IMR-90 (cell line): Measurements from ENCODE around the gene CPN1. TPM values are rescaled to one million over a fixed set of nuclear protein-coding genes. Genes with fewer than 3 reads are reported as not detected.

Experiments used
- ATAC-seq: fragments of 200-7000 bp; cut with Tn5 transposase; 2 replicates; pipeline ENCODE4 v1.9.1; 2020; ENCODE audit warnings: low read depth, mild to moderate bottlenecking, moderate library complexity
- BruUV-seq: library from RNA; stranded (reverse); fragments of 400-500 nt; replicated peaks from 2 replicates; lab custom pipeline; 2021; lab: Mats Ljungman, UMichigan
- CTCF ChIA-PET: fragments of 300-600 bp; formaldehyde crosslinking; extraction: SDS; loops from one replicate; lab custom pipeline; 2021; ENCODE audit warnings: antibody characterized with exemption; lab: Yijun Ruan, JAX
- POLR2A ChIA-PET: fragments of 300-600 bp; sonication (Branson Sonifier 250); formaldehyde crosslinking; loops from one replicate; lab custom pipeline; 2022; ENCODE audit warnings: antibody characterized with exemption; ENCODE audit not compliant: unreplicated experiment; lab: Charles Lee
- DNase-seq: peaks from one replicate; pipeline ENCODE4 v3.0.0; 2013
- H2AFZ ChIP-seq: replicated peaks from 2 replicates; pipeline ENCODE3; 2013; ENCODE audit warnings: low read length, mild to moderate bottlenecking; ENCODE audit not compliant: poor library complexity
- H2AK5ac ChIP-seq: 2 replicates; pipeline ENCODE4 v1.6.1; 2013; ENCODE audit warnings: low read depth, low read length, inconsistent platforms
- H2AK9ac ChIP-seq: replicated peaks from 2 replicates; pipeline ENCODE3; 2013; ENCODE audit warnings: mild to moderate bottlenecking, low read depth, low read length, moderate library complexity; ENCODE audit not compliant: poor library complexity
- H2BK120ac ChIP-seq: 2 replicates; pipeline ENCODE4 v1.6.1; 2013; ENCODE audit warnings: low read depth, low read length, inconsistent platforms
- H2BK15ac ChIP-seq: 3 replicates; pipeline ENCODE4 v1.6.1; 2013; ENCODE audit warnings: low read depth, low read length, inconsistent platforms
- H2BK20ac ChIP-seq: 2 replicates; pipeline ENCODE4 v1.6.1; 2013; ENCODE audit warnings: low read depth, mild to moderate bottlenecking, inconsistent platforms, low read length, moderate library complexity
- H2BK5ac ChIP-seq: 2 replicates; pipeline ENCODE4 v1.6.1; 2013; ENCODE audit warnings: mild to moderate bottlenecking, low read depth, low read length, inconsistent platforms; ENCODE audit not compliant: poor library complexity, severe bottlenecking
- H3K14ac ChIP-seq: replicated peaks from 2 replicates; pipeline ENCODE4 v1.6.1; 2013; ENCODE audit warnings: low read depth, low read length, inconsistent platforms
- H3K18ac ChIP-seq: 2 replicates; pipeline ENCODE4 v1.6.1; 2013; ENCODE audit warnings: low read depth, low read length, control low read depth
- H3K23ac ChIP-seq: 2 replicates; pipeline ENCODE4 v1.6.1; 2013; ENCODE audit warnings: low read depth, low read length, inconsistent platforms
- H3K27ac ChIP-seq: 2 replicates; pipeline ENCODE4 v1.5.1; 2013; ENCODE audit warnings: mild to moderate bottlenecking, control low read depth, low read length; ENCODE audit not compliant: insufficient read depth
- H3K27me3 ChIP-seq: 2 replicates; pipeline ENCODE4 v1.6.1; 2013; ENCODE audit warnings: low read length; ENCODE audit not compliant: control insufficient read depth, insufficient read depth
- H3K36me3 ChIP-seq: 2 replicates; pipeline ENCODE4 v1.6.1; 2013; ENCODE audit warnings: low read length, mixed read lengths; ENCODE audit not compliant: control insufficient read depth, insufficient read depth
- H3K4ac ChIP-seq: 2 replicates; pipeline ENCODE4 v1.6.1; 2013; ENCODE audit warnings: low read depth, low read length, inconsistent platforms
- H3K4me1 ChIP-seq: 2 replicates; pipeline ENCODE4 v1.6.1; 2013; ENCODE audit warnings: low read length, mixed read lengths; ENCODE audit not compliant: control insufficient read depth, insufficient read depth
- H3K4me2 ChIP-seq: 2 replicates; pipeline ENCODE4 v1.6.1; 2013; ENCODE audit warnings: low read depth, mild to moderate bottlenecking, control low read depth, low read length, moderate library complexity
- H3K4me3 ChIP-seq: 2 replicates; pipeline ENCODE4 v1.5.1; 2013; ENCODE audit warnings: low read depth, mild to moderate bottlenecking, control low read depth, low read length, moderate library complexity; ENCODE audit not compliant: insufficient read depth
- H3K56ac ChIP-seq: 2 replicates; pipeline ENCODE4 v1.6.1; 2013; ENCODE audit warnings: low read length, inconsistent platforms; ENCODE audit not compliant: insufficient read depth; ENCODE audit errors: extremely low read depth
- H3K79me1 ChIP-seq, 2 experiments: 2 replicates each; pipeline ENCODE4 v1.6.1; 2013; ENCODE audit warnings: low read length in 2 of 2, inconsistent platforms in 1 of 2, low read depth in 1 of 2
- H3K9ac ChIP-seq: 2 replicates; pipeline ENCODE4 v1.6.1; 2013; ENCODE audit warnings: low read depth, low read length, control low read depth
- H3K9me1 ChIP-seq: 2 replicates; pipeline ENCODE4 v1.6.1; 2013; ENCODE audit warnings: low read length, inconsistent platforms; ENCODE audit not compliant: insufficient read depth
- H3K9me3 ChIP-seq: 2 replicates; pipeline ENCODE4 v1.6.1; 2013; ENCODE audit warnings: low read length; ENCODE audit not compliant: control insufficient read depth, insufficient read depth
- H4K20me1 ChIP-seq: 2 replicates; pipeline ENCODE4 v1.6.1; 2013; ENCODE audit warnings: low read length, inconsistent platforms; ENCODE audit not compliant: insufficient read depth
- H4K5ac ChIP-seq: 2 replicates; pipeline ENCODE4 v1.6.1; 2013; ENCODE audit warnings: mild to moderate bottlenecking, low read depth, low read length, control low read depth
- H4K8ac ChIP-seq, 2 experiments: 2 replicates each; pipeline ENCODE4 v1.6.1; 2013; ENCODE audit warnings: low read depth in 2 of 2, low read length in 2 of 2, control low read depth in 1 of 2, inconsistent platforms in 1 of 2
- H4K91ac ChIP-seq: 2 replicates; pipeline ENCODE4 v1.6.1; 2013; ENCODE audit warnings: low read depth, low read length, inconsistent platforms; ENCODE audit not compliant: insufficient read depth
- CEBPB ChIP-seq: IDR thresholded peaks from 2 replicates; pipeline ENCODE4 v1.6.1; 2012; ENCODE audit warnings: low read depth, low read length, improper control_type of control experiment
- CHD1 ChIP-seq: IDR thresholded peaks from 2 replicates; pipeline ENCODE4 v1.6.1; 2012; ENCODE audit warnings: low read depth, low read length, improper control_type of control experiment
- CTCF ChIP-seq: conservative IDR thresholded peaks from 2 replicates; pipeline ENCODE4 v1.5.1; 2012; ENCODE audit warnings: mild to moderate bottlenecking, low read depth, low read length, improper control_type of control experiment
- FOS ChIP-seq: fragments of 150-350 bp; IDR thresholded peaks from 2 replicates; pipeline ENCODE4 v1.6.1; 2016; ENCODE audit warnings: low read depth, low read length
- MXI1 ChIP-seq: IDR thresholded peaks from 2 replicates; pipeline ENCODE4 v1.6.1; 2012; ENCODE audit warnings: low read depth, mild to moderate bottlenecking, low read length, moderate library complexity, borderline replicate concordance
- NFE2L2 ChIP-seq: fragments of 150-350 bp; IDR thresholded peaks from 2 replicates; pipeline ENCODE4 v1.6.1; 2016; ENCODE audit warnings: low read depth, mild to moderate bottlenecking, low read length
- POLR2A ChIP-seq: IDR thresholded peaks from 2 replicates; pipeline ENCODE4 v1.6.1; 2012; ENCODE audit warnings: mild to moderate bottlenecking, low read depth, low read length
- RAD21 ChIP-seq: IDR thresholded peaks from 2 replicates; pipeline ENCODE4 v1.6.1; 2012; ENCODE audit warnings: low read length, improper control_type of control experiment
- RCOR1 ChIP-seq: IDR thresholded peaks from 2 replicates; pipeline ENCODE4 v1.6.1; 2012; ENCODE audit warnings: mild to moderate bottlenecking, low read length, improper control_type of control experiment; ENCODE audit not compliant: insufficient replicate concordance
- RFX5 ChIP-seq: IDR thresholded peaks from 2 replicates; pipeline ENCODE4 v1.8.0; 2012; ENCODE audit warnings: low read depth, mild to moderate bottlenecking, low read length, moderate library complexity
- SMC3 ChIP-seq: fragments of 150-350 bp; IDR thresholded peaks from 2 replicates; pipeline ENCODE4 v1.6.1; 2016; ENCODE audit warnings: low read depth, mild to moderate bottlenecking, antibody characterized with exemption, low read length, moderate library complexity
- USF2 ChIP-seq: fragments of 150-350 bp; IDR thresholded peaks from 2 replicates; pipeline ENCODE4 v1.6.1; 2017; ENCODE audit warnings: mild to moderate bottlenecking, antibody characterized with exemption, low read length, low read depth
- WGBS, 2 experiments: methylation state at CpG; one replicate each; pipeline versions ENCODE4 v1.1.5 to v1.1.7; 2013; ENCODE audit warnings: missing lambda C conversion rate in 2 of 2; ENCODE audit not compliant: insufficient read length in 1 of 2; ENCODE audit errors: extremely low coverage in 2 of 2; 5-methylcytosine and 5-hydroxymethylcytosine counted together
- dilution Hi-C: fragments of 300-500 bp; cut with HindIII; formaldehyde crosslinking; loops from one replicate; pipeline ENCODE4 v1.14.3; 2018; ENCODE audit warnings: low sequenced_read_pairs; ENCODE audit not compliant: unreplicated experiment
- in situ Hi-C: fragments of 300-500 bp; cut with MboI; formaldehyde crosslinking; loops from 3 replicates; pipeline ENCODE4 v1.14.3; 2019; ENCODE audit warnings: low sequenced_read_pairs, inconsistent platforms, mixed read lengths
- intact Hi-C: fragments of 100-400 bp; cut with micrococcal nuclease; formaldehyde crosslinking; loops from 2 replicates; pipeline ENCODE4 v1.10.0; 2022
- polyA plus RNA-seq, 3 experiments: library from polyadenylated mRNA; depleted of rRNA; stranded (reverse); fragments of >200 nt; gene quantifications; 2 replicates each; pipeline ENCODE4 v1.2.3, GENCODE V29; 2012; ENCODE audit warnings: low replicate concordance in 1 of 3
- total RNA-seq: library from RNA; depleted of rRNA; stranded (reverse); fragments of >200 nt; gene quantifications from 2 replicates; pipeline ENCODE4 v1.2.3, GENCODE V29; 2012
- TF ChIP-seq, protein P1 (sequence below): fragments of 150-350 bp; IDR thresholded peaks from 2 replicates; pipeline ENCODE4 v1.6.1; 2016; ENCODE audit warnings: low read depth, mild to moderate bottlenecking, low read length, moderate library complexity, borderline replicate concordance

Gene CPN1
- total and polyA plus RNA-seq, 2 of the 4 experiments (the other 2 are of a cell fraction): not detected

- Histone ChIP-seq H2BK120ac (peak overlapping the region; percentile 83), H3K4ac (peak overlapping the region; percentile 93), H2AFZ (peak overlapping the region; percentile 81), H3K27ac (peak overlapping the region; percentile 66), H3K9me3 (no peaks in the 10 kb centered on the region), H3K18ac (peak overlapping the region; percentile 49), H3K79me1 (peaks cover 13 to 22% of the 10 kb centered on the region in 2 experiments; a peak in 3 of 4 replicates), H3K36me3 (no peaks in the 10 kb centered on the region), H3K23ac (peak overlapping the region; percentile 99), H4K91ac (peak overlapping the region; percentile 85), H4K5ac (peak overlapping the region; percentile 19; the same call in 1 of the 2 replicates), H2AK5ac (peak overlapping the region; percentile 72; the same call in 1 of the 2 replicates), H2BK5ac (peak overlapping the region; percentile 95), H3K4me2 (peak overlapping the region; percentile 84), H3K56ac (peak overlapping the region; percentile 83), H4K8ac (peak overlapping the region; percentile 32 to 80; a peak in 2 of 4 replicates), H3K27me3 (no peaks in the 10 kb centered on the region), H3K14ac (peak overlapping the region; percentile 98), H3K9me1 (peaks cover 10% of the 10 kb centered on the region), H2BK20ac (0 out of 2 replicates have a peak overlapping the region, but pooled peaks have one; percentile 53), H3K4me3 (peak overlapping the region; percentile 70), H4K20me1 (peaks cover 20% of the 10 kb centered on the region; the same call in 1 of the 2 replicates), H2AK9ac (peak overlapping the region; percentile 95), H2BK15ac (peak overlapping the region; percentile 69), H3K4me1 (peaks cover 15% of the 10 kb centered on the region), H3K9ac (peak overlapping the region; percentile 60)
- DNase-seq: no peak
- intact Hi-C loops (loop anchor here (2.0 to 5.0 kb wide), 4 partner anchors 32 to 161 kb away; no protein-coding TSS in a partner anchor), dilution Hi-C loops (no loop called here), in situ Hi-C loops (no loop called here)
- no TSS peak for BruUV-seq
- CTCF ChIA-PET: interaction anchor here (0.7 to 2.7 kb wide), 7 partner anchors 9 to 163 kb away, joined by 3 to 13 read pairs (median 6); no protein-coding TSS in a partner anchor
- ATAC-seq: no peak
- POLR2A ChIA-PET: no interaction called here
- 0% methylated on average over 1 of the region's 9 CpGs; no CpG with 5 or more reads in 1 of the 2 experiments for WGBS, 2 experiments
- TF ChIP-seq USF2 (no peak), CTCF (no peak), RFX5 (no peak), RAD21 (no peak), CHD1 (no peak; the same call in 1 of the 2 replicates), RCOR1 (no peak), POLR2A (no peak), NFE2L2 (no peak), SMC3 (no peak), CEBPB (no peak), MXI1 (no peak), FOS (no peak)
- TF ChIP-seq, protein P1, sequence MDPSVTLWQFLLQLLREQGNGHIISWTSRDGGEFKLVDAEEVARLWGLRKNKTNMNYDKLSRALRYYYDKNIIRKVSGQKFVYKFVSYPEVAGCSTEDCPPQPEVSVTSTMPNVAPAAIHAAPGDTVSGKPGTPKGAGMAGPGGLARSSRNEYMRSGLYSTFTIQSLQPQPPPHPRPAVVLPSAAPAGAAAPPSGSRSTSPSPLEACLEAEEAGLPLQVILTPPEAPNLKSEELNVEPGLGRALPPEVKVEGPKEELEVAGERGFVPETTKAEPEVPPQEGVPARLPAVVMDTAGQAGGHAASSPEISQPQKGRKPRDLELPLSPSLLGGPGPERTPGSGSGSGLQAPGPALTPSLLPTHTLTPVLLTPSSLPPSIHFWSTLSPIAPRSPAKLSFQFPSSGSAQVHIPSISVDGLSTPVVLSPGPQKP: no peak
These were observed 72.9 kb downstream of the CPN1 start for GRCh38 chr10:100008708-100009282.
